CD4-positive, alpha-beta T cell treated with Interleukin-12 subunit alpha and Interleukin-12 subunit beta, for 1 hour (primary cell): ENCODE measurements around the gene VPS54.
"Not testable (repeated sequence)": the region's sequence is repeated elsewhere in the genome, so short reads cannot be mapped to it uniquely, and the experiment has no call there.

Source experiments
- DNase-seq: peaks from one replicate; pipeline ENCODE4 v3.0.0-alpha.2; 2020

Gene VPS54

GRCh38 chr2:63991173-63991999 is 27.8 kb downstream of the VPS54 start:
- DNase-seq: not testable (repeated sequence)

- DNase-seq: no peak
Measured at GRCh38 chr2:63990072-63990471, 29.2 kb downstream of the VPS54 start.

GRCh38 chr2:63988842-63989436 is 30.3 kb downstream of the VPS54 start:
- not testable (repeated sequence) for DNase-seq

GRCh38 chr2:63984606-63985359 is 34.4 kb downstream of the VPS54 start:
- DNase-seq: no peak

- no peak for DNase-seq
Measured at GRCh38 chr2:63983986-63984605, 35.1 kb downstream of the VPS54 start.

GRCh38 chr2:63982335-63982734 is 36.9 kb downstream of the VPS54 start:
- DNase-seq: no peak

GRCh38 chr2:63981702-63982103 is 37.5 kb downstream of the VPS54 start:
- no peak for DNase-seq

- no peak for DNase-seq
Measured at GRCh38 chr2:63980794-63981193, 38.4 kb downstream of the VPS54 start.

- DNase-seq: peak; percentile 25
Measured at GRCh38 chr2:63977904-63978303, 41.3 kb downstream of the VPS54 start.

GRCh38 chr2:63976125-63976510 is 43.1 kb downstream of the VPS54 start:
- no peak for DNase-seq

- DNase-seq: no peak
Measured at GRCh38 chr2:63975437-63976124, 43.6 kb downstream of the VPS54 start.

- not testable (repeated sequence) for DNase-seq
Measured at GRCh38 chr2:63975036-63975435, 44.2 kb downstream of the VPS54 start.

- no peak for DNase-seq
Measured at GRCh38 chr2:63962186-63962585, 57.0 kb downstream of the VPS54 start.

- no peak for DNase-seq
Measured at GRCh38 chr2:63950414-63950813, 68.8 kb downstream of the VPS54 start.

- DNase-seq: no peak
Measured at GRCh38 chr2:63942788-63943187, 76.4 kb downstream of the VPS54 start.

GRCh38 chr2:63932104-63932503 is 87.1 kb downstream of the VPS54 start:
- not testable (repeated sequence) for DNase-seq

- DNase-seq: no peak
Measured at GRCh38 chr2:63926815-63927214, 92.4 kb downstream of the VPS54 start.

GRCh38 chr2:63914311-63914710 is 104.9 kb downstream of the VPS54 start:
- DNase-seq: no peak

- DNase-seq: no peak
Measured at GRCh38 chr2:63903003-63903402, 116.2 kb downstream of the VPS54 start.

GRCh38 chr2:63902149-63902548 is 117.1 kb downstream of the VPS54 start:
- DNase-seq: no peak

GRCh38 chr2:63899639-63900038 is 119.6 kb downstream of the VPS54 start:
- DNase-seq: no peak

- DNase-seq: no peak
Measured at GRCh38 chr2:63898839-63899238, 120.4 kb downstream of the VPS54 start.

GRCh38 chr2:63894167-63894566 is 125.1 kb downstream of the VPS54 start:
- DNase-seq: no peak
